ENCODE measurements around the gene CLDN11.

The CLDN11 gene

GRCh38 chr3:170418422-170419398 is at the start of gene CLDN11:
CLDN11 (plus strand) TSS chr3:170418868; CDS start chr3:170419067, 199 bp downstream.
- peak; percentile 4; the same call in 1 of the 2 replicates for TF ChIP-seq CTCF (IDR thresholded peaks at IDR 0.05; ENCODE audit: low read depth, low read length)
- no peak for DNase-seq (ENCODE audit: extremely low read depth, low read depth)

GRCh38 chr3:170368921-170369320 is 49.7 kb upstream of the CLDN11 start:
- peak; percentile 20 for TF ChIP-seq CTCF (IDR thresholded peaks at IDR 0.05; ENCODE audit: low read depth, low read length)
- no peak for DNase-seq (ENCODE audit: extremely low read depth, low read depth)

GRCh38 chr3:170372190-170372879 is 46.3 kb upstream of the CLDN11 start:
- no peak for TF ChIP-seq CTCF (IDR thresholded peaks at IDR 0.05; ENCODE audit: low read depth, low read length)
- no peak for DNase-seq (ENCODE audit: extremely low read depth, low read depth)

- TF ChIP-seq CTCF (IDR thresholded peaks at IDR 0.05; ENCODE audit: low read depth, low read length), result no peak
- DNase-seq (ENCODE audit: extremely low read depth, low read depth), result no peak
Observed at GRCh38 chr3:170383567-170383966, 35.1 kb upstream of the CLDN11 start.

GRCh38 chr3:170386468-170386867 is 32.2 kb upstream of the CLDN11 start:
- no peak for TF ChIP-seq CTCF (IDR thresholded peaks at IDR 0.05; ENCODE audit: low read depth, low read length)
- DNase-seq (ENCODE audit: extremely low read depth, low read depth), result no peak

- DNase-seq (ENCODE audit: extremely low read depth, low read depth), result peak; percentile 34
- TF ChIP-seq CTCF (IDR thresholded peaks at IDR 0.05; ENCODE audit: low read depth, low read length), result no peak
Observed at GRCh38 chr3:170387950-170388349, 30.7 kb upstream of the CLDN11 start.

GRCh38 chr3:170391108-170391507 is 27.6 kb upstream of the CLDN11 start:
- no peak for TF ChIP-seq CTCF (IDR thresholded peaks at IDR 0.05; ENCODE audit: low read depth, low read length)
- no peak for DNase-seq (ENCODE audit: extremely low read depth, low read depth)
